Uterus (tissue), 2 donors: ENCODE results near the gene VSIG8.

Experiments used
- POLR2A ChIP-seq, 2 donors: fragments of 450-650 bp; IDR thresholded peaks; one replicate each; pipeline ENCODE4 v1.6.1; 2016; ENCODE audit warnings: antibody characterized with exemption in 2 of 2, mild to moderate bottlenecking in 1 of 2, moderate library complexity in 1 of 2
- TF ChIP-seq, protein P1 (sequence below), 4 experiments: fragments of 200-600 bp in 2 of 4; fragments of 450-650 bp in 2 of 4; sonication (generic) in 2 of 4; IDR thresholded peaks; one replicate each; pipeline ENCODE4 v1.5.1; 2016 to 2019; ENCODE audit warnings: antibody characterized with exemption in 4 of 4, mild to moderate bottlenecking in 2 of 4, moderate library complexity in 1 of 4

DNA sequence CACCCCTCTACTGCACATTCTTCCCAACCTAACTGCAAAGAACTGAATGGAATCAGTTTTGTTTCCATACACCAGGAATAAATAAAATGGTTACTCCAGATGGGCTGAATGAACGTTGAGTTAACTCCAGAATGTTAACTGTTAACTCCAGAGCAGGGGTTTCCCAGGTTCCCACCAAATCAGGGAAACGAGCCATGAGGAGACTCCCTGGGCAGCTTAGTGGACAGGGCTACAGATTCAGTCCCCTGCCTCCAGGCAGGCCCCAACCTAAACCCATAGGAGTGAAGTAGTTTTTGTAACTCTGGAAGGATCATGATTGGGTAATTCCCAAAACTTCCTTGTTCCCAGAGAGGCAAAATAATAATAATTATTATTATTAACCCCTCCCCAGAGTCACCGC is 14.1 kb downstream of the VSIG8 start:
- TF ChIP-seq POLR2A (IDR thresholded peaks at IDR 0.05): no peak
- TF ChIP-seq, protein P1, sequence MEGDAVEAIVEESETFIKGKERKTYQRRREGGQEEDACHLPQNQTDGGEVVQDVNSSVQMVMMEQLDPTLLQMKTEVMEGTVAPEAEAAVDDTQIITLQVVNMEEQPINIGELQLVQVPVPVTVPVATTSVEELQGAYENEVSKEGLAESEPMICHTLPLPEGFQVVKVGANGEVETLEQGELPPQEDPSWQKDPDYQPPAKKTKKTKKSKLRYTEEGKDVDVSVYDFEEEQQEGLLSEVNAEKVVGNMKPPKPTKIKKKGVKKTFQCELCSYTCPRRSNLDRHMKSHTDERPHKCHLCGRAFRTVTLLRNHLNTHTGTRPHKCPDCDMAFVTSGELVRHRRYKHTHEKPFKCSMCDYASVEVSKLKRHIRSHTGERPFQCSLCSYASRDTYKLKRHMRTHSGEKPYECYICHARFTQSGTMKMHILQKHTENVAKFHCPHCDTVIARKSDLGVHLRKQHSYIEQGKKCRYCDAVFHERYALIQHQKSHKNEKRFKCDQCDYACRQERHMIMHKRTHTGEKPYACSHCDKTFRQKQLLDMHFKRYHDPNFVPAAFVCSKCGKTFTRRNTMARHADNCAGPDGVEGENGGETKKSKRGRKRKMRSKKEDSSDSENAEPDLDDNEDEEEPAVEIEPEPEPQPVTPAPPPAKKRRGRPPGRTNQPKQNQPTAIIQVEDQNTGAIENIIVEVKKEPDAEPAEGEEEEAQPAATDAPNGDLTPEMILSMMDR (IDR thresholded peaks at IDR 0.05): no peak
